ENCODE results near the gene GRHL1.

- TF ChIP-seq CTCF (IDR thresholded peaks at IDR 0.05) (no peak), ZFX (IDR thresholded peaks at IDR 0.05; ENCODE audit: borderline replicate concordance) (no peak)
These were observed 42.9 kb upstream of the GRHL1 start for GRCh38 chr2:9908639-9909038.
